Diencephalon (tissue), 1 donor: ENCODE results near the gene PIK3C2G. TPM values are rescaled to one million over a fixed set of nuclear protein-coding genes. Genes with fewer than 3 reads are reported as not detected.

Experiments
- total RNA-seq: library from RNA; depleted of rRNA; stranded (reverse); fragments of >200 nt; gene quantifications from one replicate; pipeline ENCODE4 v1.2.3, GENCODE V29; 2014

The PIK3C2G gene
- under 0.01 TPM for total RNA-seq

GRCh38 chr12:18261273-18261672 lies at the start of gene PIK3C2G:
Gene PIK3C2G (plus strand): TSS chr12:18261518. CDS start chr12:18282082, 20,564 bp downstream.

Other genes with a start within 250 kb of the PIK3C2G start
- 1.8 TPM for gene RERGL, start 171.3 kb upstream of the PIK3C2G start, total RNA-seq